Stimulated activated naive CD4-positive, alpha-beta T cell treated with Interleukin-2 at 50 U/mL for 16 hours (primary cell): ENCODE data around the gene ENOX1.

Source experiments
- DNase-seq: peaks from one replicate; lab custom pipeline; 2025; lab: John Stamatoyannopoulos, UW

Gene ENOX1

DNA sequence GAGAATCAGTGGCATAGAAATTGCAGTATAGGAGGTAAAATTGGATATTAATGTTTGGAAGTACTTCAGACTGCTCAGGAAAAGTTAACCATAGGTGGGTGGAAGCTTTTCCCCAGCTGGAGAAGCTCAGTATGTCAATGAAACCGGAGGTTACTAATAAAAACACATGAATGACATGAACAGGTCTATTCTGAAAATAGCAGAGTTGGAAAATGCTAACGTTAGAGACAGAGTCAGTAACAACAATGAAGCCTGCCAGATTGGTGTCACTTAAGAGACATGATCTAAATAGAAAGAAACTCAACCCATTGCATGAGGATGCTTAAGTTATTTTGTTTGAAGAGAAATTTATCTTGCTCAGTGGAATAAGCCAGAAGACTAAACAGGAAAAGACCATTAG is 398.9 kb downstream of the ENOX1 start:
- DNase-seq = no peak

DNA sequence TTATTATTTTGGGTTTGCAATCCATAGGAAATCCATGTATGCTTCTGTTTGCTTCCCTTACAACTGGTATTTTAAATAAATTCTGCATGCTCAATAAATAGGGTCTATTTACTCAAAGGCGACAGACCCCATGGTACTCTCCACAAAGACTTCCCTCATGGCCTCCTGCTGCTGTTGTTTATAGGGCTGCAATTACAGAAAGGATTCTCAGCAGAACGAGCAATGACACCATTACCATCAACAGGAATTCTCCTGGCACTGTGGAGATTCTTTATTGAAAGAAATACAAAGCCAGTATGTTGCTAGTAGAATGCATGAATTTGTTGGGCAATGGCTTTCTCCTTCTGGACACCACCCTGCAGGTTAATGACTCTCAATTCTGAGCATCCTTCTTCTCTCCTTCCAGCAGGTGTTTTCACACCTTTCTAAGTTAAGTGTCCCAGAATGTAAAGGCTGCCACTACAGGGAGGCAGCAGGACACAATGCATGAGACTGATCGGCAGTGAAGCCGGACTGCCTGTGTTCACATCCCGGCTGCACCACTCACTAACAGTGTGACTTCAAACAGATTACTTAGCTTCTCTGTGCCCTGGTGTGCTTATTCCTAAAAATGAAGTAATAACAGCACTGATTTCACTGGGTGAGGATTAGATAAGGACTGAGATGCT is 403.1 kb downstream of the ENOX1 start:
- DNase-seq = no peak

GRCh38 chr13:43379738-43380137 is 407.0 kb downstream of the ENOX1 start:
- no peak for DNase-seq

DNA sequence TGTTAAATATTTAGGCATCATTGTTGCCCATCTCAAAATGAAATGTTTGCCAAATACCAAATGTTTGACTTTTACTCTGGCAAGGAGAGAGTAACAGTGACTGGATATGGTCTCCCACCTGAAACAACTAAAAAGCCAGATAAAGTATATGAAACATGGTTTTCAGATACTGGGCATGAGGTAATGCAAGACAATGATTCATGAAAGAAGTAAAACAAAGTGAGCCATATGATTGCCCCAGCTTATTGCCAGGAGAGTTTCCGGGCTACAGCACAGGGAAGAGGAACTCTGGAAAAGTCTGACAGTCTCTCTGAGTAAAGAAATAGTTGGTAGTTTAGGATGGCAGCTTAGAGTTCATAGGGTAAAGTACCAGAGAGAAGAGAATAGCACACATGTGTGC is 408.8 kb downstream of the ENOX1 start:
- DNase-seq = no peak

DNA sequence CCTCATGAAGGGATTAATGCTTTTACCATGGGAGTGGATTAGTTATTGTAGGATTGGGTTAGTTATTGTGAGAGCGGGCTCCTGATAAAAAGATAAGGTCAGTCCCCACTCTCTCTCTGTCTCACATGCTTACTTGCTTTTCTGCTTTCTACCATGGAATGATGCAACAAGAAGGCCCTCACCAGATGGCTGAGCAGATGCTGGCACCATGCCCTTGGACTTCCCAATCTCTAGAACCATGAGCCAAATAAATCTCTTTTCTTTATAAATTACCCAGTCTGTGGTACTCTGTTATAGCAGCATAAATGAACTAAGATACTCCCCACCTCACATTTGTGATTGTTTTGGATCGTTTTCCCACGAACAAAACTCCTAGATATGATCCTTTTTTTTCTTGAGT is 409.6 kb downstream of the ENOX1 start:
- no peak for DNase-seq

- no peak for DNase-seq
These were observed 410.2 kb downstream of the ENOX1 start for GRCh38 chr13:43376596-43376995.

DNA sequence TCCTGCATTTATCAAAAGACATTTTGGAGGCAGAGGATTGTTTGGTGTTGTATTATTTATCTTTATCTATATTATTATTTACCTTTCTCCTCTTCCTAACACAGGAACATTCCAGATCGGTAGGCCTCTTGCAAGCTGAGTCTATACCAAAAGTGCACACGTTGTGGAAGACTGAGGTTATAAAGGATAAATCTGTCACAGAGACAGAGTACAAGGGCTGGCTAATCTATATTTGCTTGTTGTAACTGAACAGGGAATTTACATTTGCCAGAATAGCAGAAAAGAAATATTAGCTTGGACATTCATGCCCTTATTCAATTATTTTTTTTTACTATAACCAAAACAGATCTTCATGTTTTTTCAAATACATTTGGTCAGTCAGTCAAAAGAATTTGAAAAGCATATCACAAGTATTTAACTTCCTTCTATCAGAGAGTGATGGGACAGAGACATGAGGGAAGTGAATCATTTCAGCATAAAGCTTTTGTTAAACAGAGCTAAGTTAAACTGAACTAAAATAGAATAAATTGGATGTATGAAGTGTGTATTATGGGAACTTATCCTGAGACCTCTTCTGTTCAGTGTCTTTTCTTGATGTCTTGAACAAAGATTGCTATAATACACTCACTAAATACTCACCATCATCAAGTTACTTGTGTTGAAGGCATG is 410.8 kb downstream of the ENOX1 start:
- no peak for DNase-seq

DNA sequence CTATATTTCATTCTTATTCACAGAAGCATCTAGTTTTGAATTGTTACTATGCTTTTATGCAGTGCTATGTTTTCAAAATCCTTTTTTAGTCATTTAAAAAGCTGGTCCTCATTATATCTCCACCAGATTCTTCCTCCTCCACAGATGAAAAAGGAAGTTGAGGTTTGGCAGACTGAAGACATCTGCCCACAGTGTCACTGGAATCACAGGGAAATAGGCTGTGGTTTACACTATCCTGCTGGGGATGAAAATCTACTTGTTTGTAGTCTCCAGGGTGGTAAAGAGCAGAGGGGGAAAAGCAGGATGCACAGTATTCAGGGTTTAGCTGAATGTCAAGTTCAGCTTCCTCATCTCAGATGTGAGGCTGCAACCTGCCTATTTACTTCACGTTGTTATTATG is 412.2 kb downstream of the ENOX1 start:
- no peak for DNase-seq

DNA sequence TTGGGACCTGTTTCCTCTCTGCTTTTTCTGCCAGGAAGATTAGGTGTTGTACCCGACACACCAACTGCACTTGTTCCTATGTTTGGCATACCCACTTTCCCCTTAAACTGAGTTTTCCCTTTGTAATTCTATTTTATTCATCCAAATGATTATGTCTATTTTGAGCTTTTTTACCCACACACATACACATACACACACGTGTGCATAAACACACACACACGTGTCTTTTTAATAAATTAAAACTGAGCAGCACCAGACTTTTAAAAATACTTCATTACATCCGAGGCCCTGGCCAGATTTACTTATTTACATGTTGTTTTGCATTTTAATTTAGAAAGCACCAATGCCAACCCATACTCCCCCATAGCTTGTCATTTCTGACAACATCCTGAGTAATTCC is 413.4 kb downstream of the ENOX1 start:
- DNase-seq = no peak

DNA sequence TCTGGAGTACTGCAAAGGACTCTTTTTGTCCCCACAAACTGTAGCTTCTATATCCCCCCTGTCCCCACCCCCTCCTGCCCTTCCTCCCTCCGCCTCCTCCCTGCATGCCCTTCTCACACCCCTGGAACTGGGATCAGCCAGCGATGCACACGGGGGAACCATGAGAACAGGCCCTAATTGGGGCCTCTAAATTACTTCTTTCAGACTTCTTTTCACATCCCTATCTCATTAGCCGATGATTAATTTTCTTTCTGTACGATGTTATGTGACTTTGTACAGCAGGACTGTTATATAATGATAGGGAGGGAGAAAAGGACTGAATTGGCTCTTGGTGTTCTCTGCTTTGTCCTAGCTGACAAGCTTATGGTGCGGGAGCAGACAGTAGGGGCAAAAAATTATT is 415.9 kb downstream of the ENOX1 start:
- no peak for DNase-seq

DNA sequence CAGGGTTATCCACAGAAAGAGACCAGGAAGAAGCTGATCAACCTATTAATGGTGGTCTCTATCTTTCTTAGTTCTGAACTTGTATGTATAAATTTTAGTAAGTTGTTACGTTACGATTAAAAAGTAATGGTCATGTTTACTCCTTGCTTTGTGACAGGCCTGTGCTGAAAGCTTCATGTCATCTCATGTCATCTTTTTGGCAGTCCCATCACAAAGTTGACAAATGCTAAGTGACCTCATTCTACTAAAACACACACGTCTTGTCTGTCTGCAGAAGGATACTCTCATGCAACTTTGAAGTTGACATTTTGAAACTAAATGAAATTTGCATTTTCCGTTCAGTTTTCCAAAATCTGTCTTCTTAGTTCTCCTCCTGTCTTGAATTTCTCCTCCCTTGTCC is 417.5 kb downstream of the ENOX1 start:
- no peak for DNase-seq

GRCh38 chr13:43368003-43368402 is 418.8 kb downstream of the ENOX1 start:
- DNase-seq = no peak

DNA sequence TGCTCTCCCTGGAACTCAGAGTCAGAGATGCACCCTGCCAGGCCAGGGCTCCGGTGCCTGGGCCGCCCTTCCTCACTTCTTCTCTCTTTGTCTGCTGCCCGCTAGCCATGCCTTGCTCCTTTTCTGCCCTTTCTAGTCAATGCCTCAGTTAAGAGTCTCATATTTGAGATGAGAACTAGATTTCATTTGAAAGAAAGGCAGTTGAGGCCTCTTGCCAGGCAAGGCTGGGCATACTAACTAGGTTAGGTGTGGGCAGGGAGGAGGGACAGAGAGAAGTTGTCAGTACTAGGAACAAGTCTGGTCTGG is 421.8 kb downstream of the ENOX1 start:
- DNase-seq = no peak

DNA sequence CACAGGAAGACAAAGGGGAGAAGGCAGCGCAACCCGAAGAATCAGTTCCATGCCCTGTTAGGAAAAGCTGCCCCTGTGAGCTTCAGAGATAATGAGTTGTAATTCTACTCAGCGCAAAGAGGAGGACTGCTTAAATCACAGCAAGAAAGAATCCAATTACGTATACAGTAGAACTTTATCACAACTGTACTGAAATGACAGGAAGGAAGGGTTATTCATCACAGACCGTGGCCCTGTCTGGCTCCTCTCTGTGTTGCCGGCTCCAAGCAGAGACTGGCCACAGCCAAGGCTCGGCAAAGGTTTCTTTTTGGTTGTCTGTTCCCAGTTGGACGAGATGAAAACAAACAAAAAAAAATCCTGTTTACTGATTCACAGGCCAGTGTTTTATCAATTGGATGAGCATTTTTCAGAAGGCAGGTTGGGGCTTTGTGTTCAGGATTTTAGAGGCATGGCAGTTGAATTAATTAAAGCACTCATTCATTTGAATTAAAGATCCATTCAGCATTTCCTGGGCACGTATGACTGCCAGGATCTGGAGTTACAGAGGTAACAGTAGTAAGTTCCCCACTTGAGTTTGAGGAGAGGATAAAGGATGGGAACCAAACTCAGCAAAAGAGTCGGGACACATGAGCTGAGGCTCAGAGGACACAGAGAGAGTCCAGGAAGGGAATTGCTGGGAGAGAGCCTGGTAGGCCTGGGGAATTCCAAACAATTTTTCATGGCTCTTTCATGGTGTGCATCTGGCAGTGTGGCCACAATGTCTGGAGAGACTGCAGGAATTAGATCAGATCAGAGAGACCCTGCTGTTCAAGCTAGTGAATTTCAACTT is 422.3 kb downstream of the ENOX1 start:
- no peak for DNase-seq

DNA sequence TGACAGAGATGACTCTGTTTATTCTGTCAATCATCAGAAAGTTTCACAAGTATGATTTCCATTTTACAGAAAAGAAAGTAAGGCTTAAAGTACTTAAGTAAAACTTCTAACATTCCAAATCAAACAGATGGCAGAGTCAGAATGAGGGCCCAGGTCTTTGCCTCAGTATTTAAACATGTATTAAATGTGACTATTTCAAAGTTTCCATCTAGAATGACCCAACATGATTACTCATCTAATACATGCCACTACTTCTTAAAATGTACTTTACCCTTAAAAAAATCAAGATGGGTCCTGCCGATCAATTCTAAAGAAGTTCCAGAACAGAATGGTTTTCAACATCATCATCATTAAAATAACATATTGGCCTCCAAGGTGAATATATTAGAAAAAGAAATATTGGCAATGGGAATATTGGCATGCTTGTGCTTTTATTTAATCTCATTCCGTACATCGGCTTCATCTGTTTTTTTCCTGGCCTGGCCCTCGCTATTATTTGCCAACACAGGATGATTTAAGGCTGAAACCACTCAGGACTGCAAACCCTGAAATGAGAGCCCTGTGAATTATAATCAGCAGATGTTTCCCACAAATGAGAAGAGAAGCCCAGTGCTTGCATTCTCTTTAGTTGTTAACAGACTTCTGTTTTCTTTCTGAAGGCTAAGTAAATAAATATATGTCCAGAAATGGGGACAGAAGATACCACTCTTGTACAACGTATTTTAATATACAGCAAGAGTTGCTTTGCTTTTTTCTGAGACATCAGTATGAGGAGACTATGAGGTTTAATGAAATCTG is 423.4 kb downstream of the ENOX1 start:
- no peak for DNase-seq

- DNase-seq = no peak
These were observed 424.2 kb downstream of the ENOX1 start for GRCh38 chr13:43362556-43362955.

GRCh38 chr13:43360892-43361610 is 425.7 kb downstream of the ENOX1 start:
- DNase-seq = no peak

DNA sequence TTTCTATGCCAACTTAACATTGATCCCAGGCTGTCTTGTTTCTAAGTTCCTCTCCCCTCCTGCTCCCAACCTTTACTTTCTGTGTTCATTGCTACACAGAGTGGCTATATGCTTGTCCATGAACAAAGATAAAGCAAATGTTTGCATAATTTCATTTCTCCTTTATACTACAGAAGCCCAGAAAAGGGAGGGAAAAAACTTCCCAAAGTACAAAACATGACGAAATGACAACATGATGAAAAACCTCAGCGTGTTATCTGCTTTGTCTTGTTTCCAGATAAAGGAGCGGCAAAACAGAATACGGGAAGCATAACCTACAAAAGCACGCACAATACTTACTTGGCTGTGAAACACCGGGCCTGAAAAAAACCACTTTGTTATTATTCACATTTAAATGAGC is 426.6 kb downstream of the ENOX1 start:
- DNase-seq = no peak

DNA sequence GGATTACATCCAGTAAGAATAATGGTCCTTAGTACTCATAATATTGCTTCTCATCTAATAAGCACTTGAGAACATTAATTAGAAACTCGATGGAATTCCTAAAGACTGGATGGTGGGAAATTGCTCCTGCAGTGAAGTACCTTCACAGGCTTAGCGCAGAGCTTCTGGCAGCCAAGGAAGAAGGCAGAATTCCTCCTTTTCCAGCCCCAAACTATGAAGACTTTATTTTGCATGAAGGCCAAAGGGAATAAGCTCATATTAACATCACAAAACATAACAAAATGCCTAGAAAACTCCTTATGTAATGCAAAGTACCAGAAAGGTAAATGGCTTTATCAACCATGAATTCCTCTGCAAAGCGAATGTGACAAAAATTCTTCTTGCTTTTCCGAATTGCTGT is 427.2 kb downstream of the ENOX1 start:
- DNase-seq = no peak

- no peak for DNase-seq
These were observed 429.2 kb downstream of the ENOX1 start for GRCh38 chr13:43357564-43357963.

GRCh38 chr13:43356567-43356966 is 430.2 kb downstream of the ENOX1 start:
- DNase-seq = no peak

- no peak for DNase-seq
These were observed 431.0 kb downstream of the ENOX1 start for GRCh38 chr13:43355774-43356173.
